KOPT-K1 (cell line): Measurements from ENCODE around the gene USP7.

ENCODE experiments used
- H3K27ac ChIP-seq: fragments of 200-600 bp; sonication (generic); 2 replicates; pipeline ENCODE4 v1.5.1; 2016; ENCODE audit warnings: antibody characterized with exemption, mild to moderate bottlenecking, low read depth, low read length; ENCODE audit not compliant: poor library complexity, severe bottlenecking
- H3K36me3 ChIP-seq: fragments of 200-600 bp; sonication (generic); 2 replicates; pipeline ENCODE4 v1.5.1; 2017; ENCODE audit warnings: antibody characterized with exemption, mild to moderate bottlenecking, low read length, moderate library complexity; ENCODE audit not compliant: insufficient read depth
- H3K9me3 ChIP-seq: fragments of 200-600 bp; sonication (generic); 2 replicates; pipeline ENCODE4 v1.5.1; 2017; ENCODE audit warnings: antibody characterized with exemption, low read length, mild to moderate bottlenecking; ENCODE audit not compliant: insufficient read depth, poor library complexity, severe bottlenecking

USP7 gene

DNA sequence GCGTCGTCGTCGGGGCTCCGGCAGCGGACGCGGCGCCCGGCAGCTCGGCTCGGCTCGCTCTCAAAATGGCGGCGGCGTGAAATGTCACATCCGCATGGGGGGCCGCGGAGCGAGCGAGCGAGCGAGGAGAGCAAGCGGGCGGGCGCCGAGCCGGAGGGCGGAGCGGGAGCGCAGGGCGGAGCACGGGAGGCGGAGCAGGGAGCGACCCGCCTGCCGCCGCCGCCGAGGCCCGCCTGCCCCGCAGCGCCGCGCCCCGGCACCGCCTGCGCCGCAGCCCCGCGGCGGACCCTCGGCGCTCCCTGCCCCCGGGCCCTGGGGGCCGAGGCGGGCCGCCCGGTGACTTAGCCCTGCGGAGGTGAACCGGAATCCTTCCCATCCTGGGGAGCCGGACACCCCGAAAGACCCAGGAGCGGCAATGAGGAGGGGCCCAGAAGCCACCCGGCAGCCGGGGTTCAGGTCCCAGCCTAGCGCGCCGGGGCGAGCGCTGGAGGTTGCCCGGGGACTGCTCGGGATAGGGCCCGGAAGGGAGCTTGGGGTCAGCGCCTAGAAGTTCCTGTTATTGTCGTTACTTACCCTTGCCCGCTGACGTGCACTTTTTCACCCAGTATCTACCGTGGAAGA is at the start of gene USP7:
Gene USP7 (minus strand): TSS at position 86 of the 621 bp plus-strand sequence. CDS start 621 bp downstream, outside the sequence.
- no peaks in the 10 kb centered on the region for H3K9me3 ChIP-seq
- peak within 1 kb of the TSS; percentile 93 for H3K27ac ChIP-seq
- no peaks in the 10 kb centered on the region for H3K36me3 ChIP-seq

DNA sequence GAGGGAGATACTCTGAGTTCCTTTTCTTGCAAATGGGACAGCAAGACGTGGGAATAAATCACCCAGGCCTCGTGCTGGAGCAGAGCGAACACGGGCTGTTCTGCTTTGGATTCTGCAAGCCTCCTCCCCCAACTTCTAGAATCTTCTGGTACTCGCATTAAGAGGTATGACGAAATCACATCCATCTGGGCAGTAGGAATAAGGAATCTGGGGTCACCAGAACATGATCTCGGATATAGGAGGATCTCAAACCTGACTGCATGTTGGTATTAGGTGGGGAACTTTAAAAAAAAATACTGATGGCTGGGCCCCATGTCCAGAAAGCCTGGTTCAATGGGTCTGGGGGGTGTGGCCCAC is 49.8 kb upstream of the USP7 start:
- Histone ChIP-seq H3K27ac (no peak overlapping the region), H3K9me3 (peaks cover 29% of the 10 kb centered on the region), H3K36me3 (no peaks in the 10 kb centered on the region)

- peaks cover 29% of the 10 kb centered on the region for H3K9me3 ChIP-seq
- H3K27ac ChIP-seq = no peak overlapping the region
- H3K36me3 ChIP-seq = no peaks in the 10 kb centered on the region
Measured at GRCh38 chr16:9012848-9013507, 49.3 kb upstream of the USP7 start.

DNA sequence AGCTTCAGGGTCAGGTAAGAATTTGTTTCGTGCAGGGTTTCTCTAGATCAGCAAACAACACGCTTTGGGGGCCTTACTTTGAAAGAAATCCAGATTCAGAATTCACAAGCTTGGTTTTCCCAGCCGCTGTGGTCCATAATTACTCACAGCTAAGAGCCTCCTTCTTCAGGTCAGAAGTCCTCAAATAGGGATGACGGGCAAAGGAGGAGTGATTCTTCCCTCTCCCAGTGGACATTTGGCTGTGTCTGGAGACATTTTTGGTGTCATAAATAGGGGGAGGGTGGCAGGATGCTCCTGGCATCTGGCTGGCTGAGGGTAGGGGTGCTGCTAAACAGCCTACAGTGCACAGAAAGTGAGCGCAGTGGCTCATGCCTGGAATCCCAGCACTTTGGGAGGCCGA is 48.6 kb upstream of the USP7 start:
- H3K27ac ChIP-seq = no peak overlapping the region
- H3K9me3 ChIP-seq = peaks cover 29% of the 10 kb centered on the region
- no peaks in the 10 kb centered on the region for H3K36me3 ChIP-seq

- H3K36me3 ChIP-seq = no peaks in the 10 kb centered on the region
- no peak overlapping the region for H3K27ac ChIP-seq
- H3K9me3 ChIP-seq = peaks cover 7% of the 10 kb centered on the region
Measured at GRCh38 chr16:9008601-9009260, 45.0 kb upstream of the USP7 start.

GRCh38 chr16:9007177-9007794 is 43.6 kb upstream of the USP7 start:
- H3K9me3 ChIP-seq = no peaks in the 10 kb centered on the region
- no peaks in the 10 kb centered on the region for H3K36me3 ChIP-seq
- no peak overlapping the region for H3K27ac ChIP-seq

DNA sequence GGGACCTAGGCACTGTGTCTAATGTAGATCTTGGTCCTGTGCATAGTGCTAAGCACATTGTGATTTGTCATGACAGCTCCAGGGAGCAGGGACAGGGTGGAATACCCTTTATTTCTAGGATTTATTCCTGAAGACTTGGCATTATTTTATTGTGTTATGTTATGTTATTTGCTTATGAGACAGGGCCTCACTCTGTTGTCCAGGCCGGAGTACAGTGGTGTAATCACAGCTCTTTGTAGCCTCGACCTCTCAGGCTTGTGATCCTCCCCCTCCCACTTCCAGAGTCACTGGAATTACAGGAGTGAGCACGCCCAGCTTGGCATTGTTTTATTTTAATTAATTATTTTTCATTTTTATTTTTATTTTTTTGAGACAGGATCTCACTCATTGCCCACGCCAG is 40.5 kb upstream of the USP7 start:
- Histone ChIP-seq H3K36me3 (no peaks in the 10 kb centered on the region), H3K27ac (no peak overlapping the region), H3K9me3 (no peaks in the 10 kb centered on the region)

DNA sequence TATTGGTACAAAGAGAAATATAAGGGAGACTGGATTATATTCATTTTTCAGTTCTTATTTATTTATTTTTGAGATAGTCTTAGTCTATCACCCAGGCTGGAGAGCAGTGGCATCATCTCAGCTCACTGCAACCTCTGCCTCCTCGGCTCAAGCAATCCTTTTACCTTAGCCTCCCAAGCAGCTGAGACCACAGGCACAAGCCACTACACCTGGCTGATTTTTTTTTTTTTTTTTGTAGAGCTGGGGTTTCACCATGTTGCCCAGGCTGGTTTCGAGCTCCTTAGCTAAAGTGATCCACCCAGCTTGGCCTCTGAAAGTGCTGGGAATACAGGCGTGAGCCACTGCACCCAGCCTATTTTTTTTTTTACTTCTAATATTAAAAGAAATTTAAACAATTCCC is 40.1 kb upstream of the USP7 start:
- H3K27ac ChIP-seq = no peak overlapping the region
- H3K9me3 ChIP-seq = no peaks in the 10 kb centered on the region
- no peaks in the 10 kb centered on the region for H3K36me3 ChIP-seq

GRCh38 chr16:9003322-9003721 is 39.6 kb upstream of the USP7 start:
- H3K27ac ChIP-seq = no peak overlapping the region
- no peaks in the 10 kb centered on the region for H3K9me3 ChIP-seq
- H3K36me3 ChIP-seq = no peaks in the 10 kb centered on the region

GRCh38 chr16:9002042-9002441 is 38.3 kb upstream of the USP7 start:
- Histone ChIP-seq H3K27ac (no peak overlapping the region), H3K36me3 (no peaks in the 10 kb centered on the region), H3K9me3 (no peaks in the 10 kb centered on the region)

GRCh38 chr16:9000664-9001063 is 37.0 kb upstream of the USP7 start:
- Histone ChIP-seq H3K36me3 (no peaks in the 10 kb centered on the region), H3K27ac (no peak overlapping the region), H3K9me3 (no peaks in the 10 kb centered on the region)

- Histone ChIP-seq H3K27ac (no peak overlapping the region), H3K9me3 (no peaks in the 10 kb centered on the region), H3K36me3 (no peaks in the 10 kb centered on the region)
Measured at GRCh38 chr16:8999800-9000199, 36.1 kb upstream of the USP7 start.

GRCh38 chr16:8998108-8998507 is 34.4 kb upstream of the USP7 start:
- H3K9me3 ChIP-seq = no peaks in the 10 kb centered on the region
- no peak overlapping the region for H3K27ac ChIP-seq
- no peaks in the 10 kb centered on the region for H3K36me3 ChIP-seq

GRCh38 chr16:8996891-8997290 is 33.2 kb upstream of the USP7 start:
- H3K27ac ChIP-seq = no peak overlapping the region
- H3K9me3 ChIP-seq = no peaks in the 10 kb centered on the region
- no peaks in the 10 kb centered on the region for H3K36me3 ChIP-seq

- H3K36me3 ChIP-seq = no peaks in the 10 kb centered on the region
Measured at GRCh38 chr16:8990445-8990844, 26.7 kb upstream of the USP7 start.

More at GRCh38 chr16:8990445-8990844, 26.7 kb upstream of the USP7 start:
- no peaks in the 10 kb centered on the region for H3K9me3 ChIP-seq
- H3K27ac ChIP-seq = no peak overlapping the region
